Uterus (tissue), 2 donors: ENCODE data around the gene SHPK.

Experiments
- CTCF ChIP-seq, 4 experiments: fragments of 200-600 bp in 2 of 4; fragments of 450-650 bp in 2 of 4; sonication (generic) in 2 of 4; IDR thresholded peaks; one replicate each; pipeline ENCODE4 v1.5.1; 2016 to 2019; ENCODE audit warnings: antibody characterized with exemption in 4 of 4, mild to moderate bottlenecking in 2 of 4, moderate library complexity in 1 of 4
- POLR2A ChIP-seq, 2 donors: fragments of 450-650 bp; IDR thresholded peaks; one replicate each; pipeline ENCODE4 v1.6.1; 2016; ENCODE audit warnings: antibody characterized with exemption in 2 of 2, mild to moderate bottlenecking in 1 of 2, moderate library complexity in 1 of 2

GRCh38 chr17:3672571-3672970, 36.5 kb upstream of the SHPK start:
- TF ChIP-seq CTCF (IDR thresholded peaks at IDR 0.05) (no peak), POLR2A (IDR thresholded peaks at IDR 0.05) (no peak)
